Erythroblast (primary cell): ENCODE measurements around the gene ZNF618.

ENCODE experiments used
- GATA1 ChIP-seq: IDR thresholded peaks from 2 replicates; pipeline ENCODE4 v1.6.1; 2011; ENCODE audit warnings: low read depth, mild to moderate bottlenecking, control low read depth, low read length, moderate library complexity
- POLR2A ChIP-seq: IDR thresholded peaks from 2 replicates; pipeline ENCODE4 v1.6.1; 2011; ENCODE audit warnings: mild to moderate bottlenecking, low read length

DNA sequence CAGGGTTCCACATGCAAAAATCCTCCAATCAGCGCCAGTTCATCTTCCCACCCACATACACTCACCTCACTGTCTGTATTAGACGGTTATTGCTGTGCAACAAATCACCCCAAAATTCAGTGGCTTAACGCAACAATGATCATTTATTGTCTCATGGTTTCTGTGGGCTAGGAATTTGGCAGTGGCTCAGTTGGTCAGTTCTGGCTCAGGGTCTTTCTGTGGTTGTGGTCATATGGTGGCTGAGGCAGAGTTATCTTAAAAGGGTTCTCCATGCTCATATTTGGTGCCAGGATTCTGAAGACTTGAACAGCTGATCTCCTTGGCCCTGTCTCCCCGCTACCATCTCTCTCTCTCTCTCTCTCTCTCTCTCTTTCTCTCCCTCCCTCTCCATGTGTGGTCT, 12.9 kb downstream of the ZNF618 start:
- no peak for TF ChIP-seq POLR2A
- no peak for TF ChIP-seq GATA1
